Activated effector memory CD4-positive, alpha-beta T cell treated with anti-CD3 and anti-CD28 coated beads, Interleukin-2, amount 50 U/mL, for 16 hours (primary cell): ENCODE data around the gene TANC1.
A peak's percentile ranks its signal among the peaks of the same experiment; 100 is the strongest.
"Not testable (repeated sequence)": the region's sequence is repeated elsewhere in the genome, so short reads cannot be mapped to it uniquely, and the experiment has no call there.

Experiments used
- DNase-seq: peaks from one replicate; pipeline ENCODE4 v3.0.0-alpha.2; 2020

Gene TANC1

DNA sequence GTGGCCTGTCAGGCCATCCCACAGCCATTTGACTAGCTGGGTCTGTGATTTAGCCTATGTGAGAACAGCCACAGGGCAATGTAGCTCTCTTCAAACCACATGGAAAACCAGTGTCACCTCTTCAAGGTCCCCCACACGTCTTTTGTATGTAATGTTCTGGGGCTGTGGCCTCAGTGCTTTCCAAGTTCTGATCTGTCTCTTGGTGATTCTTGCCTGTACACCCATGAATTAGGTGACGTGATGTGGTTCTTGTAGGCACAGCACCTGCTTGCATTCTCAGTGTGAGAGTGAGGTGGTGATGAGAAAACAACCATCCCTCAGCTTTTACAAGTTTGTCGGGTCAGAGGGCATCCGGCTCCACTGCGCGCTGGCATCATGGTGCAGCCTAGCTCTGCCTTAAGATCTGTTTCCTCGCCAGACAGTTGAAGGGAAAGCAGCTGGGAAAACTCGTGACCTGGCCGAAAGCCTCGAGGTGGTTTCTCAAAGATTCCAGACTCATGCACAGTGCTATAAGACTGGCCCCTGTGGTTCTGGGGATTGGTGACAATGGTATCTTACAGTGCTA is 125.8 kb downstream of the TANC1 start:
- DNase-seq, result no peak

GRCh38 chr2:159095813-159096212 is 127.4 kb downstream of the TANC1 start:
- no peak for DNase-seq

DNA sequence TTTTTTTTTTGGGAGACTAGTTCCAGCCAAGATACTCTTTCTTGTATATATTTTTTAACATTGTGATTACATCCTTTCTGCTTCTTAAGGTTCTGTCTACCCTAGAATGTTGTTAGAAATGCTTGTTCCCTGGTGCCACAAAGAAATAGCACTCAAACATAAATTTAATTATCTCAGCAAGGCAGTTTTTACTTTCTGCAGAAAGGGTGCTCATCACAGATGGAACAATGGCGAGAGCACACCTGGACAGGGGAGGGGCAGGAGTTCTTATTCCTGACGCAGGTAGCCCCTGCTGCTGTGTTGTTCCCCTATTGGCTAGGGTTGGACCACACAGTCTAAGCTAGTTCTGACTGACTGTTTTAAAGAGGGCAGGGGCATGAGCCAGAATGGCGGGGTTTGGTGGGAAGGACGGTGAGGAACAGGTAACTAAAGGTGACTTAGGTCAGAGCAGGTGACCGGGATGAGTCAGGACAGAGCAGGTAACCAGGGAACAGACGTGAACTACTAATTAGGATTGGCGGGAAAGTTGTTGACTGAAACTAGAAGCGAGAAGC is 127.9 kb downstream of the TANC1 start:
- not testable (repeated sequence) for DNase-seq

DNA sequence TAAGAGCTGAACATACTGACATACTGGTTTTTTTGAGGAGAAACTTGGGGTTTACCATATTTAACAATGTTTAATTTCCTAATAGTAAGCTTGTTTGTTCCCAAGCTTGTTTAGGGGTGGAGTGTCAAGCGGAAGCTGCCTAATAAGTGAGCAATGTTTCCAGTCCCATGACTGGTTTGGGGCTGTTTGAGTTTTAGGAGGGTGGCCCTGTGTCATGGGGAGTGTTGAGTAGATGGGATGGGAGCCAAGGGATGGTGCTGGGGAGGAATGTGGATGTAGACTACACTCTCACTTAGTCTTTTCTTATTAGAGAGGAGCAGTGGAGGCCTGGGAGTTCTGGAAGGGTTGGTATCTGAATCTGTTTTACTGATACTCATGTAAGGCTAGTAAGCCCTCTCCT is 128.5 kb downstream of the TANC1 start:
- no peak for DNase-seq

DNA sequence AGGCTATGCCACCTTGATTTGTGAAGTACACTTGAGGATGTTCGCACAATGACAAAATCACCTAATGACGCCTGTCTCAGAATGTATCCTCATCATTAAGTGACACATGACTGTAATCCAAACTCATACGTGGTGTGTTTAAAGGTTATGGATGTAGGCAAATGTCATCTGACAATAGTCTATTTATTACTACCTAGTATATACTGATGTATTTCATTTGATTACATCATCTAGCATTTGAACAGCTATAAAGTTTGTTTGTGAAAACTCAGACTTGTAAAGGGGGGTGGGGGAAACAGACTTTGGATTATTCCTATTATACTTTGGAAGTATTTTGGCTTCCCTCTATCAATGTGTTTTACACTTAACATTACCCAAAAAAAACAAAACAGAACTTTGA is 129.9 kb downstream of the TANC1 start:
- DNase-seq, result no peak

- no peak for DNase-seq
Observed at GRCh38 chr2:159098921-159099411, 130.5 kb downstream of the TANC1 start.

DNA sequence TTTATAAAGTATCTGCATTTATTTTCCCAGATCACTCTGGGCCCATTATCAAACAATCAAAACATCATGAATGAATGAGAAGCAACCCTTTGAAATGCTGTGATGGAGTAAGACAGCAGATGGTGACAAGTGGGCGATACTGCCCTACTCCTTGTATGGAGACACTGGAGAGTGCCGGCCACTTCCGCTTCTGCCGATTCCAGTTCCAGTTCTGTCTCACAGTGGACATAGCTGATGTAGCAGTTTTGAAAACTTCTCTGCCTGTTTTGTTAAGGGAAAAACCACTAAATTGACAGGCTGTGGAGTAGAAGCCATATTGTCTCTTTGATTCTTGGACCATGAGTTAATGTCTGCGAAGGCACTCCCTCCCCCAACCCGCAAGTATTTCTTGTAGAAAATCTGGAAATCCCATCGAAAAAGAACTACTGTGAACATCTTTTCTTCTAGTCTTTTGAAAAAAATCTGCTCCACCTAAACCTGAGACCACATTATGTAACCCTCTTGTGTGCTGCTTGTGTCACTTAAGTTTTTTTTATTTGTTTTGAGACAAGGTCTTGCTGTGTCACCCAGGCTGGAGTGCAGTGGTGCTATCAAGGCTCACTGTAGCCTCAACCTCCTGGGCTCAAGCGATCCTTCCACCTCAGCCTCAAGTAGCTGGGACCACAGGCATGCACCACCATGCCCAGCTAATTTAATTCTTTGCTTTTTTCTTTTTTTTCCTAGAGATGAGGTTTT is 133.5 kb downstream of the TANC1 start:
- DNase-seq, result no peak

DNA sequence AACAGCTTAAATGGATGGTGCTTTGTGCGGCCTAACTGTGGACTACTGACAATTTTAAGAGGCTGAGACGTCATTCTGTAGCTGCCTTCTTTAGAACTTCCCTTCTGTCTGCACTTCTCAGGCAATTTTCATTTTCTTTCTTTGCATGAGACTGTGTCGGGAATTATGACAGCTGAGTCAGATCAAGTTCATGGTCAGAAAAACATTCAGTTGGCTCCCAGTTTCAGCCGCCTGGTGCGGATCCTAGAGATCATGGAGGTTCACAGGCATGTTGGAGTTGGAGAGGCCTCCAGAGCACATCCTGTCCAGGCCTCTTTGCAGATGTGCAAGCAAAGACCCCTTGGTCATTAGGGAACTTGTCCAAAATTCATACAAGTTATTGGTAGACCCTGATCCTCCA is 135.0 kb downstream of the TANC1 start:
- DNase-seq, result no peak

- DNase-seq, result no peak
Observed at GRCh38 chr2:159106109-159106508, 137.7 kb downstream of the TANC1 start.

- DNase-seq, result no peak
Observed at GRCh38 chr2:159108181-159108893, 139.9 kb downstream of the TANC1 start.

GRCh38 chr2:159109517-159109916 is 141.1 kb downstream of the TANC1 start:
- DNase-seq, result no peak

GRCh38 chr2:159110784-159111183 is 142.3 kb downstream of the TANC1 start:
- no peak for DNase-seq

GRCh38 chr2:159111346-159111927 is 143.0 kb downstream of the TANC1 start:
- no peak for DNase-seq

- no peak for DNase-seq
Observed at GRCh38 chr2:159114835-159115234, 146.4 kb downstream of the TANC1 start.

- no peak for DNase-seq
Observed at GRCh38 chr2:159116922-159117321, 148.5 kb downstream of the TANC1 start.

DNA sequence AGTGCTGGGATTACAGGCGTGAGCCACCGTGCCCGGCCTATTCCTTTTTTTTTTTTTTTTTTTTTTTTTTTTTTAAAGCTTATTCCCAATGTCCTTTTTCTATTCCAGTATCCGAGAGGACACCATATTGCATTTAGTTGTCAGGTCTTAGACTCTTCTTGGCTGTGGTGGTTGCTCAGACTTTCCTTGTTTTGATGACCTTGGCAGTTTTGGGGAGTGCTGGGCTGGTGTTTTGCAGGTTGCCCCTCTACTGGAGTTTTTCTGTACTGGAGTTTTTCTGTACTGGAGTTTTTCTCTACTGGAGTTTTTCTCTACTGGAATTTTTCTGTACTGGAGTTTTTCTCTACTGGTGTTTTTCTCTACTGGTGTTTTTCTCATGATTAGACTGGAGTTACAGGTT is 149.2 kb downstream of the TANC1 start:
- no peak for DNase-seq

GRCh38 chr2:159118115-159118858 is 149.8 kb downstream of the TANC1 start:
- peak; percentile 90 for DNase-seq

DNA sequence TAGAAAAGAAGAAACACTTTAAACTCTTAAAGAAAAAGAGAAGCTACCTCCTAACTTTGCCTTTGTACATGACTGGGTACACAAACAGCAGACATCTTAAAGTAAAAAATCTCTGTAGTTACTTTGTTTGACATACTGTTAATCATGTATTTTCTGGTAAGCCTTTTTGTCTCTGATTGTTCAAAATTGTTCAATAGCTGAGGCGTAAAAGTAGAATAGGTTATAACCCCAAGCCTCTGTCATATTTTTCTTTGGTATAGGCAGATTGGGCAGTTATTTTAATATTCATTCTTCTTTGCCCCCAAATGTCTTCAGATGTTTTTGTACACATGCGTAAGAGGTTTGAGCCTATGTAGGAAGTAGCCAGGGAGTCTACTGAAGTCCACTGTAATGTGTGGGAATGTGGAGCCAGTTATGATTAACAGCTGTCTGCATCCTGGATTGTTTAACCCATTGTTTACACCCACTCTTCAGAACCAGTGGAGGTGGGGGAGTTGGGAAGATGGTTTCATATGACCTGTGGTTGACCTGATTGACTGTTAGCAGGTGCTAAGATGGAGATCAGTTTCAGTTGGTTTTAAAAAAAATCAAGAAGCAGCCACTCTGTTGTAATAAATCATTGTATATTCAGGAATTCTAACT is 150.5 kb downstream of the TANC1 start:
- no peak for DNase-seq

- no peak for DNase-seq
Observed at GRCh38 chr2:159119652-159120257, 151.3 kb downstream of the TANC1 start.

DNA sequence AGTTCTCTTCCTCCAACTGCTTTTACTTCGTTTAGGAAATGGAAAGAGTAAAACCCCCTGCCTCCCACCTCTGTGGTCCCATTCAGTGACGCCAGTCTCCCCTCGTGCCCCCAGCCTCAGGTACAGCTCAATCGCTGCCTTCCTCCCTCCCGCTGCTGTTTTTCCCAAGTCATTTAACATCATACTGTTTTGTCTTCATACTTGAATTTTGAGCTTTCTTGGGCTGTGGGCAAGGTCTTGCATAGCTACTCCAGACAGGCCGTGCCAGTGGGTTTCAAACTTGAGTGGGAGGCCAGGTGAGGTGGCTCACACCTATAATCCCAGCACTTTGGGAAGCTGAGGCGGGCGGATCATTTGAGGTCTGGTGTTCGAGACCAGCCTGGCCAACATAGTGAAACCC is 155.3 kb downstream of the TANC1 start:
- no peak for DNase-seq

- DNase-seq, result no peak
Observed at GRCh38 chr2:159124441-159124911, 156.0 kb downstream of the TANC1 start.
